ENCODE measurements around the gene RET. TPM values are rescaled to one million over a fixed set of nuclear protein-coding genes. Genes with fewer than 3 reads are reported as not detected.

Gene RET
- total RNA-seq, 1 experiment from 2014 or later: not detected

GRCh38 chr10:43045631-43046287 is 31.1 kb upstream of the RET start:
- no peaks in the 10 kb centered on the region for H3K4me1 Mint-ChIP-seq (ENCODE audit: insufficient read depth, unreplicated experiment)
- ChIA-PET POLR2A (no interaction called here), CTCF (no interaction called here)
- BruUV-seq (replicated peaks): no TSS peak
- no peak overlapping the region for H3K4me3 Mint-ChIP-seq (ENCODE audit: unreplicated experiment)
- H3K27ac Mint-ChIP-seq (ENCODE audit: low read depth, unreplicated experiment): no peak overlapping the region
- no peaks in the 10 kb centered on the region for H3K36me3 Mint-ChIP-seq (ENCODE audit: insufficient read depth, unreplicated experiment)
- peaks cover 12% of the 10 kb centered on the region for H3K27me3 Mint-ChIP-seq (ENCODE audit: insufficient read depth, unreplicated experiment)
- no peak for DNase-seq (ENCODE audit: unreplicated experiment)
- H3K9me3 Mint-ChIP-seq (ENCODE audit: unreplicated experiment): no peaks in the 10 kb centered on the region
- intact Hi-C loops (cut with micrococcal nuclease): no loop called here
- TF ChIP-seq CTCF (IDR thresholded peaks at IDR 0.05; ENCODE audit: unreplicated experiment): no peak

- no peak for TF ChIP-seq CTCF (IDR thresholded peaks at IDR 0.05; ENCODE audit: unreplicated experiment)
- H3K4me3 Mint-ChIP-seq (ENCODE audit: unreplicated experiment): no peak overlapping the region
Observed at GRCh38 chr10:43046288-43046991, 30.4 kb upstream of the RET start.

GRCh38 chr10:43047288-43047970 is 29.4 kb upstream of the RET start:
- POLR2A ChIA-PET: no interaction called here
- DNase-seq (ENCODE audit: unreplicated experiment): no peak
- H3K27ac Mint-ChIP-seq (ENCODE audit: low read depth, unreplicated experiment): no peak overlapping the region
- peaks cover 18% of the 10 kb centered on the region for H3K27me3 Mint-ChIP-seq (ENCODE audit: insufficient read depth, unreplicated experiment)
- no peaks in the 10 kb centered on the region for H3K9me3 Mint-ChIP-seq (ENCODE audit: unreplicated experiment)
- CTCF ChIA-PET: interaction anchor here (0.5 kb wide), 1 partner anchor 327 kb away, joined by 7 read pairs; no protein-coding TSS in a partner anchor
- no peak for TF ChIP-seq CTCF (IDR thresholded peaks at IDR 0.05; ENCODE audit: unreplicated experiment)
- BruUV-seq (replicated peaks): no TSS peak
- H3K36me3 Mint-ChIP-seq (ENCODE audit: insufficient read depth, unreplicated experiment): no peaks in the 10 kb centered on the region
- no peaks in the 10 kb centered on the region for H3K4me1 Mint-ChIP-seq (ENCODE audit: insufficient read depth, unreplicated experiment)
- intact Hi-C loops (cut with micrococcal nuclease): no loop called here
- no peak overlapping the region for H3K4me3 Mint-ChIP-seq (ENCODE audit: unreplicated experiment)

More at GRCh38 chr10:43046288-43046991, 30.4 kb upstream of the RET start:
- H3K27me3 Mint-ChIP-seq (ENCODE audit: insufficient read depth, unreplicated experiment): peaks cover 18% of the 10 kb centered on the region
- no peaks in the 10 kb centered on the region for H3K4me1 Mint-ChIP-seq (ENCODE audit: insufficient read depth, unreplicated experiment)
- no peak for DNase-seq (ENCODE audit: unreplicated experiment)
- no peaks in the 10 kb centered on the region for H3K9me3 Mint-ChIP-seq (ENCODE audit: unreplicated experiment)
- ChIA-PET CTCF (no interaction called here), POLR2A (no interaction called here)
- intact Hi-C loops (cut with micrococcal nuclease): no loop called here
- no TSS peak for BruUV-seq (replicated peaks)
- no peaks in the 10 kb centered on the region for H3K36me3 Mint-ChIP-seq (ENCODE audit: insufficient read depth, unreplicated experiment)
- H3K27ac Mint-ChIP-seq (ENCODE audit: low read depth, unreplicated experiment): no peak overlapping the region

- intact Hi-C loops (cut with micrococcal nuclease): no loop called here
- POLR2A ChIA-PET: no interaction called here
- no peak overlapping the region for H3K27ac Mint-ChIP-seq (ENCODE audit: low read depth, unreplicated experiment)
Observed at GRCh38 chr10:43048301-43049051, 28.4 kb upstream of the RET start.

More at GRCh38 chr10:43048301-43049051, 28.4 kb upstream of the RET start:
- Mint-ChIP-seq H3K4me3 (ENCODE audit: unreplicated experiment) (no peak overlapping the region), H3K9me3 (ENCODE audit: unreplicated experiment) (no peaks in the 10 kb centered on the region), H3K4me1 (ENCODE audit: insufficient read depth, unreplicated experiment) (no peaks in the 10 kb centered on the region), H3K36me3 (ENCODE audit: insufficient read depth, unreplicated experiment) (no peaks in the 10 kb centered on the region), H3K27me3 (ENCODE audit: insufficient read depth, unreplicated experiment) (peaks cover 29% of the 10 kb centered on the region)
- CTCF ChIA-PET: interaction anchor here (1.4 kb wide), 1 partner anchor 11 kb away, joined by 3 read pairs; no protein-coding TSS in a partner anchor
- no peak for TF ChIP-seq CTCF (IDR thresholded peaks at IDR 0.05; ENCODE audit: unreplicated experiment)
- no TSS peak for BruUV-seq (replicated peaks)
- no peak for DNase-seq (ENCODE audit: unreplicated experiment)
